SU-DHL-6 (cell line): ENCODE results near the gene LECT2.

Experiments used
- H2AFZ ChIP-seq: fragments of 200-600 bp; sonication (generic); 2 replicates; pipeline ENCODE4 v1.6.1; 2014; ENCODE audit warnings: low read depth, mild to moderate bottlenecking, moderate library complexity, mixed read lengths, antibody characterized with exemption, low read length; ENCODE audit not compliant: severe bottlenecking
- H3F3A ChIP-seq: fragments of 200-600 bp; shearing (Covaris generic); 2 replicates; pipeline ENCODE4 v1.6.0; 2016; ENCODE audit warnings: antibody characterized with exemption, mild to moderate bottlenecking; ENCODE audit not compliant: insufficient read depth
- H3K27ac ChIP-seq: fragments of 200-600 bp; sonication (generic); 2 replicates; pipeline ENCODE4 v1.5.1; 2016; ENCODE audit warnings: low read depth, mild to moderate bottlenecking, low read length, moderate library complexity, mixed read lengths
- H3K27me3 ChIP-seq: fragments of 200-600 bp; sonication (generic), shearing (Covaris generic); 2 replicates; pipeline ENCODE4 v1.6.0; 2014; ENCODE audit warnings: mild to moderate bottlenecking, low read length
- H3K36me3 ChIP-seq: fragments of 200-600 bp; sonication (generic); 2 replicates; pipeline ENCODE4 v1.6.1; 2014; ENCODE audit warnings: mild to moderate bottlenecking, low read length, mixed read lengths
- H3K4me2 ChIP-seq: fragments of 300-600, 200-600 bp; shearing (Covaris generic), sonication (generic); 2 replicates; pipeline ENCODE4 v1.6.0; 2014; ENCODE audit warnings: low read length, low read depth, mild to moderate bottlenecking; ENCODE audit not compliant: poor library complexity, severe bottlenecking
- H3K4me3 ChIP-seq: fragments of 200-600 bp; sonication (generic); 2 replicates; pipeline ENCODE4 v1.5.1; 2014; ENCODE audit warnings: antibody characterized with exemption, low read length, mild to moderate bottlenecking, mixed read lengths; ENCODE audit not compliant: insufficient read depth, poor library complexity, severe bottlenecking
- H3K79me2 ChIP-seq: fragments of 200-600 bp; sonication (generic); 2 replicates; pipeline ENCODE4 v1.6.1; 2014; ENCODE audit warnings: mild to moderate bottlenecking, low read length, moderate library complexity; ENCODE audit not compliant: insufficient read depth
- H3K9ac ChIP-seq: fragments of 200-600 bp; sonication (generic); 2 replicates; pipeline ENCODE4 v1.7.0; 2014; ENCODE audit warnings: mild to moderate bottlenecking, low read length
- H3K9me2 ChIP-seq: fragments of 200-600 bp; sonication (generic); replicated peaks from 2 replicates; pipeline ENCODE4 v1.6.1; 2014; ENCODE audit warnings: low read length; ENCODE audit not compliant: insufficient read depth
- H3K9me3 ChIP-seq: fragments of 200-600 bp; sonication (generic); 2 replicates; pipeline ENCODE4 v1.6.1; 2014; ENCODE audit warnings: low read length, mixed read lengths; ENCODE audit not compliant: insufficient read depth
- H4K20me1 ChIP-seq: fragments of 200-600 bp; sonication (generic); 2 replicates; pipeline ENCODE4 v1.6.1; 2014; ENCODE audit warnings: low read depth, mild to moderate bottlenecking, antibody characterized with exemption, low read length, moderate library complexity, mixed read lengths
- CTCF ChIP-seq: fragments of 200-600 bp; sonication (generic); IDR thresholded peaks from one replicate; pipeline ENCODE4 v1.5.1; 2017; ENCODE audit warnings: antibody characterized with exemption, mild to moderate bottlenecking, low read length, moderate library complexity; ENCODE audit not compliant: insufficient read depth, poor library complexity, severe bottlenecking
- EZH2phosphoT487 ChIP-seq: fragments of 200-600 bp; sonication (generic), shearing (Covaris generic); conservative IDR thresholded peaks from 2 replicates; pipeline ENCODE4 v1.6.1; 2018; ENCODE audit warnings: mild to moderate bottlenecking, antibody characterized with exemption, low read length, moderate library complexity, mixed read lengths

Gene LECT2

GRCh38 chr5:135991429-135991828 lies 36.6 kb upstream of the LECT2 start:
- no peaks in the 10 kb centered on the region for H3K9me2 ChIP-seq
- no peaks in the 10 kb centered on the region for H3F3A ChIP-seq
- no peaks in the 10 kb centered on the region for H4K20me1 ChIP-seq
- H3K4me2 ChIP-seq, result no peak overlapping the region
- H3K27ac ChIP-seq, result no peak overlapping the region
- H2AFZ ChIP-seq, result no peak overlapping the region
- no peaks in the 10 kb centered on the region for H3K79me2 ChIP-seq
- H3K9me3 ChIP-seq, result no peaks in the 10 kb centered on the region
- no peak for TF ChIP-seq EZH2phosphoT487
- no peak for TF ChIP-seq CTCF
- H3K4me3 ChIP-seq, result no peak overlapping the region
- no peaks in the 10 kb centered on the region for H3K36me3 ChIP-seq
- no peak overlapping the region for H3K9ac ChIP-seq
- H3K27me3 ChIP-seq, result no peaks in the 10 kb centered on the region

- Histone ChIP-seq H3K79me2 (no peaks in the 10 kb centered on the region), H3K4me3 (no peak overlapping the region), H3K9me2 (no peaks in the 10 kb centered on the region), H3K27ac (no peak overlapping the region), H4K20me1 (no peaks in the 10 kb centered on the region), H3K4me2 (no peak overlapping the region), H3K9me3 (no peaks in the 10 kb centered on the region), H3K36me3 (no peaks in the 10 kb centered on the region), H3K9ac (no peak overlapping the region), H3F3A (no peaks in the 10 kb centered on the region), H2AFZ (no peak overlapping the region), H3K27me3 (no peaks in the 10 kb centered on the region)
- TF ChIP-seq CTCF (no peak), EZH2phosphoT487 (no peak)
These were observed 35.9 kb upstream of the LECT2 start for GRCh38 chr5:135990528-135991255.

- TF ChIP-seq CTCF, result no peak
- TF ChIP-seq EZH2phosphoT487, result no peak
- Histone ChIP-seq H3K9me2 (no peaks in the 10 kb centered on the region), H4K20me1 (no peaks in the 10 kb centered on the region), H3K4me3 (no peak overlapping the region), H3K9ac (no peak overlapping the region), H3K36me3 (no peaks in the 10 kb centered on the region), H3K27me3 (no peaks in the 10 kb centered on the region), H3F3A (no peaks in the 10 kb centered on the region), H3K27ac (no peak overlapping the region), H3K9me3 (no peaks in the 10 kb centered on the region), H3K4me2 (no peak overlapping the region), H3K79me2 (no peaks in the 10 kb centered on the region), H2AFZ (no peak overlapping the region)
These were observed 34.9 kb upstream of the LECT2 start for GRCh38 chr5:135989686-135990085.
